ENCODE results near the gene CDK5RAP3.

CDK5RAP3 gene

GRCh38 chr17:47937941-47938340, 33.0 kb upstream of the CDK5RAP3 start:
- TF ChIP-seq POLR2AphosphoS5 (IDR thresholded peaks at IDR 0.05; ENCODE audit: low read depth, low read length) (no peak), TAF1 (IDR thresholded peaks at IDR 0.05; ENCODE audit: borderline replicate concordance, low read depth, low read length) (no peak), POLR2A (IDR thresholded peaks at IDR 0.05; ENCODE audit: low read depth, low read length) (no peak)
- FAIRE-seq = no peak
- no peak for DNase-seq (ENCODE audit: insufficient read length)

GRCh38 chr17:47941246-47942095, 29.4 kb upstream of the CDK5RAP3 start, which contains the start of gene PNPO:
Gene PNPO, plus strand, starts transcription at chr17:47941571. Its CDS starts 105 bp downstream, at chr17:47941676.
- FAIRE-seq = peak; percentile 99
- no peak for TF ChIP-seq POLR2AphosphoS5 (IDR thresholded peaks at IDR 0.05; ENCODE audit: low read depth, low read length)
- TF ChIP-seq TAF1 (IDR thresholded peaks at IDR 0.05; ENCODE audit: borderline replicate concordance, low read depth, low read length) = peak; percentile 19; the same call in 1 of the 2 replicates
- DNase-seq (ENCODE audit: insufficient read length) = peak; percentile 96

- no peak for DNase-seq (ENCODE audit: insufficient read length)
- TF ChIP-seq TAF1 (IDR thresholded peaks at IDR 0.05; ENCODE audit: borderline replicate concordance, low read depth, low read length) (no peak), POLR2AphosphoS5 (IDR thresholded peaks at IDR 0.05; ENCODE audit: low read depth, low read length) (no peak), POLR2A (IDR thresholded peaks at IDR 0.05; ENCODE audit: low read depth, low read length) (no peak)
- FAIRE-seq = no peak
Measured at GRCh38 chr17:47942096-47942510, 28.8 kb upstream of the CDK5RAP3 start.

GRCh38 chr17:47942568-47942967, 28.3 kb upstream of the CDK5RAP3 start:
- TF ChIP-seq TAF1 (IDR thresholded peaks at IDR 0.05; ENCODE audit: borderline replicate concordance, low read depth, low read length) = no peak
- TF ChIP-seq POLR2AphosphoS5 (IDR thresholded peaks at IDR 0.05; ENCODE audit: low read depth, low read length) = no peak
- TF ChIP-seq POLR2A (IDR thresholded peaks at IDR 0.05; ENCODE audit: low read depth, low read length) = no peak
- DNase-seq (ENCODE audit: insufficient read length) (no peak), FAIRE-seq (no peak)

GRCh38 chr17:47945080-47945479, 25.8 kb upstream of the CDK5RAP3 start:
- DNase-seq (ENCODE audit: insufficient read length) (no peak), FAIRE-seq (no peak)
- no peak for TF ChIP-seq POLR2A (IDR thresholded peaks at IDR 0.05; ENCODE audit: low read depth, low read length)
- no peak for TF ChIP-seq POLR2AphosphoS5 (IDR thresholded peaks at IDR 0.05; ENCODE audit: low read depth, low read length)
- no peak for TF ChIP-seq TAF1 (IDR thresholded peaks at IDR 0.05; ENCODE audit: borderline replicate concordance, low read depth, low read length)

- no peak for DNase-seq (ENCODE audit: insufficient read length)
- FAIRE-seq = no peak
- TF ChIP-seq TAF1 (IDR thresholded peaks at IDR 0.05; ENCODE audit: borderline replicate concordance, low read depth, low read length) = no peak
- no peak for TF ChIP-seq POLR2AphosphoS5 (IDR thresholded peaks at IDR 0.05; ENCODE audit: low read depth, low read length)
- TF ChIP-seq POLR2A (IDR thresholded peaks at IDR 0.05; ENCODE audit: low read depth, low read length) = no peak
Measured at GRCh38 chr17:47945529-47946508, 25.1 kb upstream of the CDK5RAP3 start.

- DNase-seq (ENCODE audit: insufficient read length) (no peak), FAIRE-seq (no peak)
- TF ChIP-seq POLR2A (IDR thresholded peaks at IDR 0.05; ENCODE audit: low read depth, low read length) (no peak), POLR2AphosphoS5 (IDR thresholded peaks at IDR 0.05; ENCODE audit: low read depth, low read length) (no peak), TAF1 (IDR thresholded peaks at IDR 0.05; ENCODE audit: borderline replicate concordance, low read depth, low read length) (no peak)
Measured at GRCh38 chr17:47946516-47946915, 24.4 kb upstream of the CDK5RAP3 start.

- no peak for TF ChIP-seq POLR2AphosphoS5 (IDR thresholded peaks at IDR 0.05; ENCODE audit: low read depth, low read length)
- TF ChIP-seq POLR2A (IDR thresholded peaks at IDR 0.05; ENCODE audit: low read depth, low read length) = no peak
- no peak for TF ChIP-seq TAF1 (IDR thresholded peaks at IDR 0.05; ENCODE audit: borderline replicate concordance, low read depth, low read length)
- FAIRE-seq = peak; percentile 73
- peak; percentile 69 for DNase-seq (ENCODE audit: insufficient read length)
Measured at GRCh38 chr17:47946929-47947397, 23.9 kb upstream of the CDK5RAP3 start.

GRCh38 chr17:47948706-47949196, 22.2 kb upstream of the CDK5RAP3 start:
- FAIRE-seq = peak; percentile 30
- no peak for TF ChIP-seq TAF1 (IDR thresholded peaks at IDR 0.05; ENCODE audit: borderline replicate concordance, low read depth, low read length)

GRCh38 chr17:47949197-47949759, 21.6 kb upstream of the CDK5RAP3 start:
- peak; percentile 93 for FAIRE-seq
- peak; percentile 70 for DNase-seq (ENCODE audit: insufficient read length)
- TF ChIP-seq POLR2A (IDR thresholded peaks at IDR 0.05; ENCODE audit: low read depth, low read length) = no peak
- no peak for TF ChIP-seq TAF1 (IDR thresholded peaks at IDR 0.05; ENCODE audit: borderline replicate concordance, low read depth, low read length)
- no peak for TF ChIP-seq POLR2AphosphoS5 (IDR thresholded peaks at IDR 0.05; ENCODE audit: low read depth, low read length)

More at GRCh38 chr17:47948706-47949196, 22.2 kb upstream of the CDK5RAP3 start:
- DNase-seq (ENCODE audit: insufficient read length) = no peak

GRCh38 chr17:47949946-47950345, 21.0 kb upstream of the CDK5RAP3 start:
- FAIRE-seq = no peak
- no peak for TF ChIP-seq POLR2AphosphoS5 (IDR thresholded peaks at IDR 0.05; ENCODE audit: low read depth, low read length)
- no peak for TF ChIP-seq TAF1 (IDR thresholded peaks at IDR 0.05; ENCODE audit: borderline replicate concordance, low read depth, low read length)
- TF ChIP-seq POLR2A (IDR thresholded peaks at IDR 0.05; ENCODE audit: low read depth, low read length) = no peak
- DNase-seq (ENCODE audit: insufficient read length) = no peak
